NCI-H2227 (cell line): ENCODE data around the gene PSAT1.
"Not testable (repeated sequence)": the region's sequence is repeated elsewhere in the genome, so short reads cannot be mapped to it uniquely, and the experiment has no call there.

Experiments used
- DNase-seq: peaks from one replicate; lab custom pipeline; 2025; ENCODE audit not compliant: unreplicated experiment; lab: John Stamatoyannopoulos, UW

The PSAT1 gene

GRCh38 chr9:78296893-78297671 is at the start of gene PSAT1:
Gene PSAT1, plus strand, starts transcription at chr9:78297125. Its CDS starts 86 bp downstream, at chr9:78297211.
- DNase-seq = peak; percentile 95

DNA sequence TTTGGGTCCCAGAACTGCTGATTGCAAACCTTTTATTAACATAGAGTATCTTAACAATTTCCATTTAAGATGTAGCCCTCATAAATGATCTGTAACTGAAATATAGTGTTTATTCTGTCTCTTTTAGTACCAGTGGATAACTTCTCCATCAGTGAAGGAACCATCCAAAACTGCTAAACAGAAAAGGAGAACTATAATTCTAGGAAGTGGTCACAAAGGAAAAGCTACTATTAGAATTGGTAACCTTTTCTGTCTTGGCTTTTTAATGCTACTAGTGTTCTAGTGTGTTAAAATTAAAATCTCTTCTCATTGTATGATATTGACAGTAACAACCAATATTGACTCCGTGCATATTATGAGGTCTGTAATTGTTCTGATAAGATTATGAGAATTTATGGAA is 48.3 kb upstream of the PSAT1 start:
- no peak for DNase-seq

GRCh38 chr9:78249542-78249941 is 47.4 kb upstream of the PSAT1 start:
- DNase-seq = no peak

- no peak for DNase-seq
Measured at GRCh38 chr9:78252616-78253015, 44.3 kb upstream of the PSAT1 start.

GRCh38 chr9:78253285-78253684 is 43.6 kb upstream of the PSAT1 start:
- DNase-seq = no peak

GRCh38 chr9:78261403-78262001 is 35.4 kb upstream of the PSAT1 start:
- DNase-seq = peak; percentile 24

GRCh38 chr9:78262655-78263054 is 34.3 kb upstream of the PSAT1 start:
- no peak for DNase-seq

DNA sequence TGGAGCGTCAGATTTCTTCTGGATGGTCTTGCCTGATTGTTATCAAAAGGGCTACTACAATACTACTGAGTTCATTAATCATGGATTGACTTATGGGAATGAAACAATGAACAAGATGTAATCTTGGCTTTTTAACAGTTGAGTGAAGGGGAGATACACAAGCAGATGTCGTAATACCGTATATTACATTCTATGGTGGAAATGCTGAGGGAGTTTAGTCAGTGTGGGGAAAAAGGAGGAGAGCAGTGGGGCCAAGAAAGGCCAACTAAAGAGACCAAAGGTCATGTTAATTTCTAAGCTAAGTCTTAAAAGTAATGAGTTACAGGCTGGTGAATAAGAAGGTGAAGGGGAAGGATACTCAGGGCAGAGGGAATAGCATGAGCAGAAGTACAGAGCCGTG is 29.0 kb upstream of the PSAT1 start:
- DNase-seq = no peak

DNA sequence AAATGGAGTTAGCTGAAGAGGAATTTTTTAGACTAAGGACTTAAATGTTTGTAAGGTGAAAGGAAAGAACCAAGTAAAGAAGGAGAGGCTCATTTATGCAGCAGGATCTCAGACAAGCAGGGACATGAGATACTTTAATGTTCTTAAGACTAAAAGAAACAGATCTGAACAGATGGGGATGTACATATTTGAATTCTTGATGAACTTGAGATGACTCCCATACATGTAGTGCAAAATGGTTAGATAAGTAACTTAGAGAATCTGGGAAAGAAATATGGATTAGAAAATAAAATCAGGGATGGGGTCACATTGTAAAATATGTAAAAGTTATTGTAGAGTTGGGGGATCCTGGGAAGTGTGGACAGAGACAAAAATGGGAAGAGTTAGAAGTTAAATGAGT is 27.1 kb upstream of the PSAT1 start:
- no peak for DNase-seq

- no peak for DNase-seq
Measured at GRCh38 chr9:78272307-78272706, 24.6 kb upstream of the PSAT1 start.

DNA sequence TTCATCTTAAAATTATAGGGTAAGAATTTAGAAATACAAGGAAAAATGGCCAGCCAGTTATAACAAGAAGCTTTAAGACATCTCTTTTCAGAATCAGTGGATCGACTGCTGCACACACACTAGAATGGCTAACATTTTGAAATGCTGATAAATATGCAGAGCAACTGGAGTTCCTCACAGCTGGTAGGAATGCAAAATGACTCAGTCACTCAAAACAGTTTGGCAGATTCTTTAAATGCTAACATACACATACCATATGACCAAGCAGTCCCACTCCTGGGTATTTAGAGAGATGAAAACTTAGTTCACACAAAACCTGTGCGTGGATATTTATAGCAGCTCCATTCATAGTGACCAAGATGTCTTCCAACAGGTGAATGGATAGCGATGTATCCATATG is 23.2 kb upstream of the PSAT1 start:
- no peak for DNase-seq

DNA sequence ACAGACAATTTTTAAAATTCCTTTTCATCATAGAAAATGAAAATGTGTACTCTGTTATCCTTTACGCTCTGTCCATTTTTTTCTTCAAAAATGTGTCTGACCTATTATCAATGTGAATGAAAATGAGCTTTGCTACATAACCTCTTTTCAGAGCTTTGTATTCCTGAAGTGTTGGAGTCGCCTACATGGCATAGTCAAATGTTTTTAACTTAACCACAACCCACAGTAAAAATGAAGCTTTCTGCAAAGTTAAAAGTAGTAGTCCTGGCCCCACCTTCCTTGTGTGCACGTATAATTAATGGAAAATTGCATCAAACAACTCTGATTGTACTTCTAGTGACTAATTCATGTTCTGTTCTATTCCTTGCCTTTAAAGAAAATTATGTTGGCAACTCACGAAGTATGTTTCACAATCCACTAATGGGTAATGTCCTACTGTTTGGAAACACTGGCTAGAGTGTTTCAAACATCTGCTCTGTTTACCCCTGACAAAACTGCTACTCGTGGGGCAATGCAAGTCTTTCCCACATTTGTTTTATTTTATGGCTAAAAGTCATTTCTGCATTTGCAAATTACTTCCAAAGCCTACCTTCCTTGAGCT is 18.6 kb upstream of the PSAT1 start:
- no peak for DNase-seq

DNA sequence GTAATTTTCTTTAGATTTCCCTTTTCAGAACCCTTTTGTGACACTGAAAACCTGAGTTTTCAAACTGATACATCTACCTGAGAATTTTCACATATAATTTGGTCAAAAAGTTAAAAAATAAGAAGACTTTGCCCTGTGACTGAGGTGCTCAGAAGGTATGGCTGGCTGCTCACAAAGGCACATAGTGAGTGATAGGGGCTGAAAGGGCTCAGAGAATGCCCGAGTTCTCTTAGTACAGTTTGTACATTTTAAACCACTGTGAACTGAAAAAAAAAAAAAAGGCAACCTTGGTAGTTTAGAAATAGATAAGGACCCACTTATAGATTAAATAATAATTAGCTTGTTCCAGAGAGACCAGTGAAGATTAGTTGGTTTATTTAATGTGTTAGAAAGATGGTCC is 18.1 kb upstream of the PSAT1 start:
- no peak for DNase-seq

- DNase-seq = no peak
Measured at GRCh38 chr9:78280982-78281668, 15.8 kb upstream of the PSAT1 start.

- not testable (repeated sequence) for DNase-seq
Measured at GRCh38 chr9:78284181-78284580, 12.7 kb upstream of the PSAT1 start.

GRCh38 chr9:78286125-78286524 is 10.8 kb upstream of the PSAT1 start:
- no peak for DNase-seq

DNA sequence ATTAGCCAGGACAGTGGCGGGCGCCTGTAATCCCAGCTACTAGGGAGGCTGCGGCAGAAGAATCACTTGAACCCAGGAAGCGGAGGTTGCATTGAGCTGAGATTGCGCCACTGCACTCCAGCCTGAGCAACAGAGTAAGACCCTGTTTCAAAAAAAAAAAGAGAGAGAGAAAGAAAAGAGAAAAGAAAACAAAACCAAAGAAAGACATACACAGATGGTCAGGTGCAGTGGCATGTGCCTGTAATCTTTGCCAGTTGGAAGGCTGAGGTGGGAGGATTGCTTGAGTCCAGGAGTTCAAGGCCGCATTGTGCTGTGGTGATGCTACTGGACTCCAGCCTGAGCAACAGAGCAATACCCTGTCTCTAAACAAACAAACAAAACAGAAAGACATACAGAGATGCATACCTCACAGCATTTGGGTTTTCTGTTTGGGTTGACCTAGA is 10.0 kb upstream of the PSAT1 start:
- DNase-seq = no peak

GRCh38 chr9:78288214-78288892 is 8.6 kb upstream of the PSAT1 start:
- no peak for DNase-seq

DNA sequence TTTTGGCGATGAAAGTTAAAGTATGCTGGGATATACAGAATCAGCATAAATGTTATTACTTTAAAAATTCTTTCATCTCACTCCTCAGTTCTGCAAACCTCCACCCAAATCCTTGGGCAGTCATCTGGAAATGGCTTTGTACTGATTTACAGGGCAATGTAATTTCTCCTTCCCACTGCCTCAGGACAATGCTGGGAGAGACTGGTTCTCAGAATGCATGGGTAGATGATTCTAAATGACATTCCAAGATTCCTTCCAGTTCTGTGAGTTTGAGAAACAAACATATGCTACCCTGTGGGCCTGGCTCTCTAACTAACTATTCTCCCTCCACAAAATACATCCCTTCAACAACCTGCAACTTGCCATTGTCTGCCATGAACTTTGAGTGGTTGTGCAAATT is 7.5 kb upstream of the PSAT1 start:
- no peak for DNase-seq

DNA sequence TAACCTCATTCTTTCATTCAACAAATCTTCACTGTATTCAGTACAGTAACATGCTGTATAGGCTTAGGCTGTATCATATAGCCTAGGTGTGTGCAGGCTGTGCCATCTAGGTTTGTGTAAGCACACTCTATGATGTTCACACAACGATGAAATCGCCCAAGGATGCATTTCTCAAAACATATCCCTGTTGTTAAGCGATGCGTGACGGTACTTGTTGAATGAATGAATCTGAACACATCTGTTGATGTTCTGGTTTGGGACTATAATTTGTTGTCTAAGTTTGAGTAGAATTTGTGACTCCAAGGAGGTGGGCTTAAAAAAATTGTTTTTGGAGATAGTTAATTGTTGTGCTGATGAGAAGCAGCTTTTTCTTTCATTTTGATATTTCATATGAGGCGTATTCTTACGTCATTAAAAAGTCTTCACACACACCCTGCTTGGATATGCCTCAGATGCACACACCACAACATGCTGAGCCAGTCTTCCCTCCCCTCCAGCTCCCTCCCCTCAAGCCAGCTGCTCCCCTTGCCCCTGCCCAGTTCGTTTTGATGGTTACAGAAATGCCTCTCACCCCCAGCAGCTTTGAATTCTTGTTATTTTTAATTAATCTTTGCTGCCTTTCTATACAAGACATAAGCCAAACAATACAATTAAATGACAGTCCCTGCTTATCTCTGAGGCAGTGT is 5.5 kb upstream of the PSAT1 start:
- DNase-seq = no peak

DNA sequence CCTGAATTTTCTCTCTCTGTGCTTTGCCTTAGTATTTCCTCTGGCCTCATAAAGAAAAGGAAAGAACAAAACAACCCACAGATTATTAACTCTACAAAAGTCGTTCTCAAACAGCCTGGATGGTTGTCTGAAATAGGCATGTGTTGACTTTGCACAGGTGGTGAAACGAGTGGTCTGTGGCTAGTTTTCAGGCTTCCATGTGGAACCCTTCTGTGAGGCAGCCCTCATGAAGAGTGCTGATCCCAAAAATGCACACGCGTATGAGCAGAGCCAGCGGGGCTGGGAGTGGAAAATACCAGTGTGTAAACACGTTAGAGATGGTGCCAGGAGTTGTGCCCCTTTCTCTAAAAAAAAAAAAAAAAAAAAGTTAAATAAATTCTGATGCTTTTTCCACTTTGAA is 4.9 kb upstream of the PSAT1 start:
- no peak for DNase-seq
